Measurements from ENCODE around the gene LGALS16. TPM values are rescaled to one million over a fixed set of nuclear protein-coding genes. Genes with fewer than 3 reads are reported as not detected.

Gene LGALS16
- total RNA-seq, 1 experiment from 2014 or later, result not detected

GRCh38 chr19:39680593-39680992 lies 24.9 kb downstream of the LGALS16 start:
- no peak overlapping the region for H2AFZ ChIP-seq (ENCODE audit: low read length)
- H2AK5ac ChIP-seq (ENCODE audit: insufficient read length, low read length), result no peak overlapping the region
- peaks cover 3% of the 10 kb centered on the region for H4K20me1 ChIP-seq (ENCODE audit: control insufficient read depth, insufficient read depth, insufficient read length)
- TF ChIP-seq, protein P1, sequence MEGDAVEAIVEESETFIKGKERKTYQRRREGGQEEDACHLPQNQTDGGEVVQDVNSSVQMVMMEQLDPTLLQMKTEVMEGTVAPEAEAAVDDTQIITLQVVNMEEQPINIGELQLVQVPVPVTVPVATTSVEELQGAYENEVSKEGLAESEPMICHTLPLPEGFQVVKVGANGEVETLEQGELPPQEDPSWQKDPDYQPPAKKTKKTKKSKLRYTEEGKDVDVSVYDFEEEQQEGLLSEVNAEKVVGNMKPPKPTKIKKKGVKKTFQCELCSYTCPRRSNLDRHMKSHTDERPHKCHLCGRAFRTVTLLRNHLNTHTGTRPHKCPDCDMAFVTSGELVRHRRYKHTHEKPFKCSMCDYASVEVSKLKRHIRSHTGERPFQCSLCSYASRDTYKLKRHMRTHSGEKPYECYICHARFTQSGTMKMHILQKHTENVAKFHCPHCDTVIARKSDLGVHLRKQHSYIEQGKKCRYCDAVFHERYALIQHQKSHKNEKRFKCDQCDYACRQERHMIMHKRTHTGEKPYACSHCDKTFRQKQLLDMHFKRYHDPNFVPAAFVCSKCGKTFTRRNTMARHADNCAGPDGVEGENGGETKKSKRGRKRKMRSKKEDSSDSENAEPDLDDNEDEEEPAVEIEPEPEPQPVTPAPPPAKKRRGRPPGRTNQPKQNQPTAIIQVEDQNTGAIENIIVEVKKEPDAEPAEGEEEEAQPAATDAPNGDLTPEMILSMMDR (conservative IDR thresholded peaks at IDR 0.05), result no peak
- H3K4ac ChIP-seq (ENCODE audit: low read depth, low read length), result no peak overlapping the region
- H2BK15ac ChIP-seq (ENCODE audit: low read depth, low read length), result no peak overlapping the region
- no peaks in the 10 kb centered on the region for H3K27me3 ChIP-seq (ENCODE audit: insufficient read depth, low read length)
- Mint-ChIP-seq H3K27ac (no peak overlapping the region), H3K4me3 (no peak overlapping the region), H3K4me1 (peaks cover 0 to 4% of the 10 kb centered on the region in 2 experiments; a peak in 1 of 4 replicates), H3K36me3 (ENCODE audit: insufficient read depth in 1 of 3, low read depth in 3 of 3) (no peaks in the 10 kb centered on the region), H3K9me3 (no peaks in the 10 kb centered on the region), H3K27me3 (ENCODE audit: low read depth) (no peaks in the 10 kb centered on the region)
- H3K9me3 ChIP-seq (ENCODE audit: control insufficient read depth, low read depth, low read length), result no peaks in the 10 kb centered on the region
- WGBS (ENCODE audit: extremely low coverage, insufficient read length, low lambda C conversion rate), result no CpG with 5 or more reads among the region's 3 CpGs
- no peak overlapping the region for H3K27ac ChIP-seq (ENCODE audit: insufficient read length, low read depth, low read length)
- no peak overlapping the region for H4K5ac ChIP-seq (ENCODE audit: insufficient read length, low read depth, low read length)
- no peak overlapping the region for H2BK5ac ChIP-seq (ENCODE audit: insufficient read length, low read length)
- no peak overlapping the region for H3K4me2 ChIP-seq (ENCODE audit: insufficient read depth, insufficient read length, low read length)
- no peak overlapping the region for H3K14ac ChIP-seq (ENCODE audit: insufficient read depth, low read length)
- no peak overlapping the region for H3K23ac ChIP-seq (ENCODE audit: insufficient read length, low read depth, low read length)
- H3K23me2 ChIP-seq (ENCODE audit: insufficient read length, low read depth, low read length, poor library complexity, severe bottlenecking), result no peaks in the 10 kb centered on the region
- H3T11ph ChIP-seq (ENCODE audit: low read length), result no peak overlapping the region
- no peak for DNase-seq
- no peaks in the 10 kb centered on the region for H3K4me1 ChIP-seq (ENCODE audit: insufficient read depth, low read length)
- no peak overlapping the region for H2BK20ac ChIP-seq (ENCODE audit: low read depth, low read length, poor library complexity, severe bottlenecking)
- no peak overlapping the region for H2BK120ac ChIP-seq (ENCODE audit: low read depth, low read length, poor library complexity, severe bottlenecking)
- H4K8ac ChIP-seq (replicated peaks; ENCODE audit: insufficient read length, low read depth, low read length), result no peak overlapping the region
- no peak overlapping the region for H3K56ac ChIP-seq (ENCODE audit: insufficient read length, low read depth, low read length)
- H3K79me1 ChIP-seq (ENCODE audit: insufficient read depth, low read depth, low read length, poor library complexity, severe bottlenecking), result no peaks in the 10 kb centered on the region
- no peak overlapping the region for H3K9ac ChIP-seq (ENCODE audit: extremely low read depth, insufficient read length, low read length)
- no peak overlapping the region for H2BK12ac ChIP-seq (ENCODE audit: insufficient read length, low read depth, low read length)
- H3K79me2 ChIP-seq (ENCODE audit: insufficient read depth, low read length), result no peaks in the 10 kb centered on the region
- no peak overlapping the region for H4K91ac ChIP-seq (ENCODE audit: insufficient read length, low read depth, low read length)
- no peak overlapping the region for H3K18ac ChIP-seq (ENCODE audit: insufficient read length, low read depth, low read length)

All from H9 (cell line).